ENCODE measurements around the gene KDM7A.

- TF ChIP-seq SAP30 (IDR thresholded peaks at IDR 0.05; ENCODE audit: insufficient read depth, insufficient replicate concordance, low read length) (no peak), CTCF (IDR thresholded peaks at IDR 0.05; ENCODE audit: control extremely low read depth in 1 of 3, insufficient read depth in 1 of 3, low read depth in 1 of 3, low read length in 3 of 3) (no peak), RAD21 (IDR thresholded peaks at IDR 0.05 in 1 of 2, conservative IDR thresholded peaks at IDR 0.05 in 1 of 2; ENCODE audit: low read depth in 2 of 2, low read length in 2 of 2) (no peak), CHD2 (IDR thresholded peaks at IDR 0.05; ENCODE audit: low read length) (no peak)
Observed at GRCh38 chr7:140170375-140170774, 6.4 kb downstream of the KDM7A start.
